OCI-LY7 (cell line): ENCODE results near the gene ARFGEF3.

Experiments used
- CTCF ChIP-seq: fragments of 200-600 bp; sonication (generic); conservative IDR thresholded peaks from 2 replicates; pipeline ENCODE4 v1.5.1; 2014; ENCODE audit warnings: mild to moderate bottlenecking, antibody characterized with exemption, low read length, moderate library complexity, mixed read lengths
- EZH2phosphoT487 ChIP-seq: fragments of 200-600 bp; sonication (generic); IDR thresholded peaks from 2 replicates; pipeline ENCODE4 v1.6.1; 2018; ENCODE audit warnings: low read depth, borderline replicate concordance, mild to moderate bottlenecking, mixed run types, antibody characterized with exemption, low read length, moderate library complexity, mixed read lengths

GRCh38 chr6:138309695-138310094 is 148.0 kb downstream of the ARFGEF3 start:
- TF ChIP-seq CTCF, result no peak
- no peak for TF ChIP-seq EZH2phosphoT487
